Measurements from ENCODE around the gene KSR1. TPM values are rescaled to one million over a fixed set of nuclear protein-coding genes. Genes with fewer than 3 reads are reported as not detected.

KSR1 gene
- total and polyA plus RNA-seq, 4 donors, result 19.0 to 75.7 (median 42.6) TPM

GRCh38 chr17:27577121-27577761 lies 121.0 kb downstream of the KSR1 start:
- ATAC-seq (ENCODE audit: low FRiP score) (peak; percentile 49), DNase-seq (no peak)
- Histone ChIP-seq H3K27ac (ENCODE audit: low read depth in 1 of 2, low read length in 2 of 2) (peak overlapping the region in 1 of 2 donors; percentile 33), H3K36me3 (ENCODE audit: control insufficient read depth in 1 of 2, insufficient read depth in 2 of 2, low read length in 1 of 2) (no peaks in the 10 kb centered on the region), H3K27me3 (ENCODE audit: control insufficient read depth in 1 of 2, insufficient read depth in 2 of 2, low read length in 1 of 2) (no peaks in the 10 kb centered on the region), H3K4me3 (ENCODE audit: low read length in 2 of 2) (no peak overlapping the region), H3K4me1 (ENCODE audit: control insufficient read depth in 1 of 2, insufficient read depth in 2 of 2, low read length in 2 of 2) (no peaks in the 10 kb centered on the region), H3K9me3 (ENCODE audit: control insufficient read depth, low read length) (no peaks in the 10 kb centered on the region)
- intact Hi-C loops (cut with DNase I), result no loop called here
- WGBS, 2 donors, result 76 to 78% methylated on average over 20 of the region's 20 CpGs

- no peak for DNase-seq
- intact Hi-C loops (cut with DNase I), result no loop called here
- WGBS, 2 donors, result 30 to 37% methylated on average over 10 of the region's 10 CpGs
Measured at GRCh38 chr17:27577884-27578717, 121.9 kb downstream of the KSR1 start.

DNA sequence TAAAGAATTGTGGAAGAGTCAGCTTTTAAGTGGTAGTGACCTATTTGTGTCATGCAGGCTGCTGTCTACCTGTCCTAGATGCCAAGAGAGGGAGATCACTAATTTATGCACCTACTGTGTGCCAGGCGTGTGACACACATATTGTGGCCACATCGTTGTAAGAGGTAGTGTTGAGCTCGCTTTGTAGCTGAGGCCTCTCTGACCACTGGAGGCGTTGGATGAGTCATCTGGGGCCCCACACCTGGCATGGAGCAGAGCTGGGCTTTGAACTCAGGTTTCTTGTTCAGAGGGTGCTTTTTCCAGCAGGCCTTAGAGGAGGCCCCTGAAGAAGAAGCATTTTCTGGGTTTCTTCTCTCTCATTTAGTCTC lies 122.5 kb downstream of the KSR1 start:
- Histone ChIP-seq H3K9me3 (ENCODE audit: control insufficient read depth, low read length) (no peaks in the 10 kb centered on the region), H3K27me3 (ENCODE audit: control insufficient read depth in 1 of 2, insufficient read depth in 2 of 2, low read length in 1 of 2) (no peaks in the 10 kb centered on the region), H3K4me1 (ENCODE audit: control insufficient read depth in 1 of 2, insufficient read depth in 2 of 2, low read length in 2 of 2) (no peaks in the 10 kb centered on the region), H3K36me3 (ENCODE audit: control insufficient read depth in 1 of 2, insufficient read depth in 2 of 2, low read length in 1 of 2) (peaks cover 0 to 2% of the 10 kb centered on the region in 2 donors), H3K27ac (ENCODE audit: low read depth in 1 of 2, low read length in 2 of 2) (no peak overlapping the region), H3K4me3 (ENCODE audit: low read length in 2 of 2) (no peak overlapping the region)
- DNase-seq (no peak), ATAC-seq (ENCODE audit: low FRiP score) (no peak)
- intact Hi-C loops (cut with DNase I), result no loop called here
- WGBS, 2 donors, result 88 to 89% methylated on average over 4 of the region's 4 CpGs

More at GRCh38 chr17:27577884-27578717, 121.9 kb downstream of the KSR1 start:
- no peaks in the 10 kb centered on the region for H3K4me1 ChIP-seq (ENCODE audit: control insufficient read depth in 1 of 2, insufficient read depth in 2 of 2, low read length in 2 of 2)
- H3K9me3 ChIP-seq (ENCODE audit: control insufficient read depth, low read length), result no peaks in the 10 kb centered on the region
- peak overlapping the region in 1 of 2 donors; percentile 11 for H3K27ac ChIP-seq (ENCODE audit: low read depth in 1 of 2, low read length in 2 of 2)
- no peak overlapping the region for H3K4me3 ChIP-seq (ENCODE audit: low read length in 2 of 2)
- no peaks in the 10 kb centered on the region for H3K36me3 ChIP-seq (ENCODE audit: control insufficient read depth in 1 of 2, insufficient read depth in 2 of 2, low read length in 1 of 2)
- peak; percentile 36 for ATAC-seq (ENCODE audit: low FRiP score)
- H3K27me3 ChIP-seq (ENCODE audit: control insufficient read depth in 1 of 2, insufficient read depth in 2 of 2, low read length in 1 of 2), result no peaks in the 10 kb centered on the region

- Histone ChIP-seq H3K9me3 (ENCODE audit: control insufficient read depth, low read length) (no peaks in the 10 kb centered on the region), H3K27ac (ENCODE audit: low read depth in 1 of 2, low read length in 2 of 2) (no peak overlapping the region), H3K27me3 (ENCODE audit: control insufficient read depth in 1 of 2, insufficient read depth in 2 of 2, low read length in 1 of 2) (no peaks in the 10 kb centered on the region), H3K4me3 (ENCODE audit: low read length in 2 of 2) (no peak overlapping the region), H3K4me1 (ENCODE audit: control insufficient read depth in 1 of 2, insufficient read depth in 2 of 2, low read length in 2 of 2) (no peaks in the 10 kb centered on the region), H3K36me3 (ENCODE audit: control insufficient read depth in 1 of 2, insufficient read depth in 2 of 2, low read length in 1 of 2) (peaks cover 0 to 2% of the 10 kb centered on the region in 2 donors)
- ATAC-seq (ENCODE audit: low FRiP score) (no peak), DNase-seq (no peak)
- WGBS, 2 donors, result 95 to 98% methylated on average over 3 of the region's 3 CpGs
- intact Hi-C loops (cut with DNase I), result no loop called here
Measured at GRCh38 chr17:27579304-27579703, 123.1 kb downstream of the KSR1 start.

GRCh38 chr17:27579897-27580321 lies 123.7 kb downstream of the KSR1 start:
- intact Hi-C loops (cut with DNase I), result no loop called here
- H3K4me1 ChIP-seq (ENCODE audit: control insufficient read depth in 1 of 2, insufficient read depth in 2 of 2, low read length in 2 of 2), result no peaks in the 10 kb centered on the region
- H3K36me3 ChIP-seq (ENCODE audit: control insufficient read depth in 1 of 2, insufficient read depth in 2 of 2, low read length in 1 of 2), result peaks cover 0 to 2% of the 10 kb centered on the region in 2 donors
- no peaks in the 10 kb centered on the region for H3K9me3 ChIP-seq (ENCODE audit: control insufficient read depth, low read length)
- no peaks in the 10 kb centered on the region for H3K27me3 ChIP-seq (ENCODE audit: control insufficient read depth in 1 of 2, insufficient read depth in 2 of 2, low read length in 1 of 2)
- WGBS, 2 donors, result 95 to 97% methylated on average over 4 of the region's 4 CpGs
- H3K4me3 ChIP-seq (ENCODE audit: low read length in 2 of 2), result no peak overlapping the region
- DNase-seq, result no peak
- no peak overlapping the region for H3K27ac ChIP-seq (ENCODE audit: low read depth in 1 of 2, low read length in 2 of 2)
- no peak for ATAC-seq (ENCODE audit: low FRiP score)

DNA sequence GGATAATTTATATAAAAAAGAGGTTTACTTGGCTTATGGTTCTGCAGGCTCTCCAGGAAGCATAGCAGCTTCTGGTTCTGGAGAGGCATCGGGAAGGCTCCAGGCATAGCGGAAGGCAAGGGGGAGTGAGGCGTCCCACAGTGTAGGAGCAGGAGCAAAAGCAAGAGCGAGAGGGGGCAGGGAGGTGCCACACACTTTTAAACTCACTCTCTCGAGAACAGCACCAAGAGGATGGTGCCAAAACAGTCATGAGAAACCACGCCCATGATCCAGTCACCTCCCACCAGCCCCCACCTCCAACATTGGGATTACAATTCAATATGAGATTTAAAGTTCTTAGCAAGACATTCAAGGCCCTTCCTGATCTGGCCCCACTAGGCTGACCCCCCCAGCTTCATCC lies 124.8 kb downstream of the KSR1 start:
- H3K9me3 ChIP-seq (ENCODE audit: control insufficient read depth, low read length), result no peaks in the 10 kb centered on the region
- WGBS, 2 donors, result 84 to 86% methylated on average over 6 of the region's 6 CpGs
- H3K4me3 ChIP-seq (ENCODE audit: low read length in 2 of 2), result no peak overlapping the region
- ATAC-seq (ENCODE audit: low FRiP score), result no peak
- no peak overlapping the region for H3K27ac ChIP-seq (ENCODE audit: low read depth in 1 of 2, low read length in 2 of 2)
- no peak for DNase-seq
- H3K27me3 ChIP-seq (ENCODE audit: control insufficient read depth in 1 of 2, insufficient read depth in 2 of 2, low read length in 1 of 2), result no peaks in the 10 kb centered on the region
- H3K4me1 ChIP-seq (ENCODE audit: control insufficient read depth in 1 of 2, insufficient read depth in 2 of 2, low read length in 2 of 2), result no peaks in the 10 kb centered on the region
- intact Hi-C loops (cut with DNase I), result no loop called here
- H3K36me3 ChIP-seq (ENCODE audit: control insufficient read depth in 1 of 2, insufficient read depth in 2 of 2, low read length in 1 of 2), result peaks cover 0 to 2% of the 10 kb centered on the region in 2 donors

DNA sequence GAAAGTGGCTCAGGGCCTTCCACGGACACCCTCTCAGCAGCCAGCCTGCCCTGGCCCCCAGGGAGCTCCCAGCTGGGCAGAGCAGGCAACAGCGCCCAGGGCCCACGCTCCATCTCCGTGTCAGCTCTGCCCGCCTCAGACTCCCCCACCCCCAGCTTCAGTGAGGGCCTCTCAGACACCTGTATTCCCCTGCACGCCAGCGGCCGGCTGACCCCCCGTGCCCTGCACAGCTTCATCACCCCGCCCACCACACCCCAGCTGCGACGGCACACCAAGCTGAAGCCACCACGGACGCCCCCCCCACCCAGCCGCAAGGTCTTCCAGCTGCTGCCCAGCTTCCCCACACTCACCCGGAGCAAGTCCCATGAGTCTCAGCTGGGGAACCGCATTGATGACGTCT lies 126.4 kb downstream of the KSR1 start:
- Histone ChIP-seq H3K4me1 (ENCODE audit: control insufficient read depth in 1 of 2, insufficient read depth in 2 of 2, low read length in 2 of 2) (no peaks in the 10 kb centered on the region), H3K27me3 (ENCODE audit: control insufficient read depth in 1 of 2, insufficient read depth in 2 of 2, low read length in 1 of 2) (no peaks in the 10 kb centered on the region), H3K36me3 (ENCODE audit: control insufficient read depth in 1 of 2, insufficient read depth in 2 of 2, low read length in 1 of 2) (peaks cover 0 to 2% of the 10 kb centered on the region in 2 donors), H3K27ac (ENCODE audit: low read depth in 1 of 2, low read length in 2 of 2) (no peak overlapping the region), H3K4me3 (ENCODE audit: low read length in 2 of 2) (no peak overlapping the region), H3K9me3 (ENCODE audit: control insufficient read depth, low read length) (no peaks in the 10 kb centered on the region)
- DNase-seq, result no peak
- 92 to 94% methylated on average over 16 to 18 of the region's 18 CpGs for WGBS, 2 donors
- intact Hi-C loops (cut with DNase I), result no loop called here
- ATAC-seq (ENCODE audit: low FRiP score), result no peak

DNA sequence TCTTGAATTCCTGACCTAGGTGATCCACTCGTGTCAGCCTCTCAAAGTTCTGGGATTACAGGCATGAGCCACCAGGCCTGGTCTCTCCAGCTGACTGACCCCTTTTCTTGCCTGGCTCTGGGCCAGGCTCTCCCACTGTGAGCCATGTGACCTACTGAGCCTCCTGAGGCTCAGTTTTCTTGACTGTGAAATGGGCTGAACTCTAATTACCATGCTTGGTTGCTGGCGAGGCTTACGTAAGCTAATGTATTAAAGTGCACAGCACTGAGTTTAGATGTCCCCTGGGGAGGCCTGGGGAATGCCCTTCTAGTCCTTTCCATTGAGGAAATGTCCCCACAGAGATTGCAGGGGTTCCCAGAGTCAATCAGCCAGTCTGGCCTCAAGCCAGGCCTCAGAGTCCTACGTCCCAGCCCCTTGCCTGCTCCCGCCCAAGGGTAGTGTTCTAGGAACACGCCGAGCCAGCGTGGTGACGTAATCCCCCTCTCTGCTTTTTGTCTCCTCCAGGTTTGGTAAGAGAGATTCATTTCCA lies 129.0 kb downstream of the KSR1 start:
- Histone ChIP-seq H3K27ac (ENCODE audit: low read depth in 1 of 2, low read length in 2 of 2) (no peak overlapping the region), H3K4me1 (ENCODE audit: control insufficient read depth in 1 of 2, insufficient read depth in 2 of 2, low read length in 2 of 2) (no peaks in the 10 kb centered on the region), H3K4me3 (ENCODE audit: low read length in 2 of 2) (no peak overlapping the region), H3K9me3 (ENCODE audit: control insufficient read depth, low read length) (no peaks in the 10 kb centered on the region), H3K27me3 (ENCODE audit: control insufficient read depth in 1 of 2, insufficient read depth in 2 of 2, low read length in 1 of 2) (no peaks in the 10 kb centered on the region), H3K36me3 (ENCODE audit: control insufficient read depth in 1 of 2, insufficient read depth in 2 of 2, low read length in 1 of 2) (peaks cover 0 to 3% of the 10 kb centered on the region in 2 donors)
- DNase-seq (no peak), ATAC-seq (ENCODE audit: low FRiP score) (no peak)
- WGBS, 2 donors, result 66 to 82% methylated on average over 9 of the region's 9 CpGs
- intact Hi-C loops (cut with DNase I), result no loop called here

All from aorta (tissue), 5 donors.